ENCODE data around the gene HOXD13. TPM values are rescaled to one million over a fixed set of nuclear protein-coding genes. Genes with fewer than 3 reads are reported as not detected.

HOXD13 gene
- total RNA-seq, 1 experiment from 2014 or later, result not detected

DNA sequence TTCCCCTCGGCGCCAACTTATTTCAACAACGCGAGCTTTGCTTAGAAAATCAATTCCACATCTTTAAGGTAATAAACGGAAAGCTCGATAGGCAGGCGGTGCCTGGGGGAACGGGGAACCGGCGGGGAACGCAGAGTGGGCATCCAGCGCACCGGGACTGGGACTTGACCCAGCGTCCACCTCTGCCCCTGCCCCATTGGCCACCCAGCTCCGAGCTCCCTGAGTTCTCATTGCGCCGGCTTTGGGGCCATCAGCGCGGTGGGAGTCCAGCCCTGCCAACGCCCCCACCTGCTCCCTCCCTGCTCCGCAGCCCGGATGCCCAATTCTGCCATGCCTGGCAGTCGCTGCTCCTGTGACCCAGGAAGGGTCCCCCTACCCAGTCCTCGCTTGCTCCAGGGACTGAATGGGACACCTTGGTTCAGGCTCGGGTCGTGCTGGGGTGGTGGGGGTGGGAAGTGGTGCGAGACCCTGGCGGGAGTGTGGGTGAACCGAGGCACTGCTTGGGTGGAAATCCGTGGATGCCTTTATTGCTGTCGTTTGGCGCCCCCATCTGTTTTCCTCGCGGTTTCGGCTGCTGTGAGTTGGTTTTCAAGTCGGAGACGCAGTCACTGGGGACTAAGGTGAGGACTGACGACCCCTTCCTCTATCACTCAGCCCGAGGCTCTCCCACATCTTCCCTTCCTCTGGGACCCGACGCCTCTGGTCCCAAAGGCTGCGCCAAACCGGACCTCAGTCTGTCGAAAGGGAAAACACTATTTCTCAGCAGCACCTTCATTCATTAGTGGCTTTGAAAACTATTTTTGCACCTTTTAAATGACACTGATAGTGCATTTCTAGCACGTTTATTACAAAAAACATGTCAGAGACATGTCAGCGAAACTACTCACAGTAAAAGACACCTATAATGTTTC, 6.4 kb upstream of the HOXD13 start:
- no peak overlapping the region for H3K27ac Mint-ChIP-seq (ENCODE audit: unreplicated experiment)
- TF ChIP-seq, protein P1, sequence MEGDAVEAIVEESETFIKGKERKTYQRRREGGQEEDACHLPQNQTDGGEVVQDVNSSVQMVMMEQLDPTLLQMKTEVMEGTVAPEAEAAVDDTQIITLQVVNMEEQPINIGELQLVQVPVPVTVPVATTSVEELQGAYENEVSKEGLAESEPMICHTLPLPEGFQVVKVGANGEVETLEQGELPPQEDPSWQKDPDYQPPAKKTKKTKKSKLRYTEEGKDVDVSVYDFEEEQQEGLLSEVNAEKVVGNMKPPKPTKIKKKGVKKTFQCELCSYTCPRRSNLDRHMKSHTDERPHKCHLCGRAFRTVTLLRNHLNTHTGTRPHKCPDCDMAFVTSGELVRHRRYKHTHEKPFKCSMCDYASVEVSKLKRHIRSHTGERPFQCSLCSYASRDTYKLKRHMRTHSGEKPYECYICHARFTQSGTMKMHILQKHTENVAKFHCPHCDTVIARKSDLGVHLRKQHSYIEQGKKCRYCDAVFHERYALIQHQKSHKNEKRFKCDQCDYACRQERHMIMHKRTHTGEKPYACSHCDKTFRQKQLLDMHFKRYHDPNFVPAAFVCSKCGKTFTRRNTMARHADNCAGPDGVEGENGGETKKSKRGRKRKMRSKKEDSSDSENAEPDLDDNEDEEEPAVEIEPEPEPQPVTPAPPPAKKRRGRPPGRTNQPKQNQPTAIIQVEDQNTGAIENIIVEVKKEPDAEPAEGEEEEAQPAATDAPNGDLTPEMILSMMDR (IDR thresholded peaks at IDR 0.05; ENCODE audit: unreplicated experiment), result peak; percentile 52
- no peaks in the 10 kb centered on the region for H3K4me1 Mint-ChIP-seq (ENCODE audit: low read depth, unreplicated experiment)
- H3K36me3 Mint-ChIP-seq (ENCODE audit: insufficient read depth, unreplicated experiment), result no peaks in the 10 kb centered on the region
- H3K9me3 Mint-ChIP-seq (ENCODE audit: low read depth, unreplicated experiment), result peaks cover 2% of the 10 kb centered on the region
- DNase-seq, result peak; percentile 34
- peaks cover 41% of the 10 kb centered on the region for H3K27me3 Mint-ChIP-seq (ENCODE audit: unreplicated experiment)
- intact Hi-C loops (cut with micrococcal nuclease; ENCODE audit: unreplicated experiment), result loop anchor here (2.0 kb wide), 2 partner anchors 395 to 719 kb away; no protein-coding TSS in a partner anchor
- no peak overlapping the region for H3K4me3 Mint-ChIP-seq (ENCODE audit: low read depth, unreplicated experiment)
- CTCF ChIA-PET, result interaction anchor here (1.7 kb wide), 1 partner anchor 396 kb away, joined by 3 read pairs; no protein-coding TSS in a partner anchor
- BruUV-seq (replicated peaks), result no TSS peak

DNA sequence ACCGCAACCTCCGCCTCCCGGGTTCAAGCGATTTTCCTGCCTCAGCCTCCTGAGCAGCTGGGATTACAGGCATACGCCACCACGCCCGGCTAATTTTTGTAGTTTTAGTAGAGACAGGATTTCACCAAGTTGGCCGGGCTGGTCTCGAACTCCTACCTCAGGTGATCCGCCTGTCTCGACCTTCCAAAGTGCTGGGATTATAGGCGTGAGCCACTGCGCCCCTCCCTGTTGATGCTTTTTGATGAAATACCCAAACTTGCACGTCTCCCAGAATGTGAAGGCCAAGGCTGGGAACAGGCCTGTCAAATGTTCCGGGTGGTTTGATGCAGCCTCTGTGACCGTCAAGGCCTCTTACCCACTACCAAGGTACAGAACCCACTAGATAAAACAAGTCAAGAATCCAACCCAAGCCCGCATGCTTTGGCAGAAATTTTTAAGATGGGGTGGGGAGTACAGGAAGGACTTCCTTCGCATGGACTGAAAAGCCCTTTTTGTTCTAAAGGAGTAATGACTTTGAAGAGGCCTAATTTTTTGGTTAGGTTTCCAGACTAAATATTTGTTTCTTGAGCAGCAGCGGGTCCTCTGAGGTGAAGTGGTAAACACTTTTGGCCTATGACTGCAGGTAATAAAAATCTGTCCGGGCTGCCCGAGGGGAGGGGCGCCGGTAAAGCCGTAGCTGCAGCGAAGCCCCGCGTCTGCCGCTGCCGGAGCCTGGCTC, 5.0 kb upstream of the HOXD13 start:
- H3K27me3 Mint-ChIP-seq (ENCODE audit: unreplicated experiment), result peaks cover 52% of the 10 kb centered on the region
- peak overlapping the region; percentile 62 for H3K4me3 Mint-ChIP-seq (ENCODE audit: low read depth, unreplicated experiment)
- CTCF ChIA-PET, result interaction anchor here (1.3 to 1.4 kb wide), 2 partner anchors 397 to 399 kb away, joined by 3 to 8 read pairs; no protein-coding TSS in a partner anchor

DNA sequence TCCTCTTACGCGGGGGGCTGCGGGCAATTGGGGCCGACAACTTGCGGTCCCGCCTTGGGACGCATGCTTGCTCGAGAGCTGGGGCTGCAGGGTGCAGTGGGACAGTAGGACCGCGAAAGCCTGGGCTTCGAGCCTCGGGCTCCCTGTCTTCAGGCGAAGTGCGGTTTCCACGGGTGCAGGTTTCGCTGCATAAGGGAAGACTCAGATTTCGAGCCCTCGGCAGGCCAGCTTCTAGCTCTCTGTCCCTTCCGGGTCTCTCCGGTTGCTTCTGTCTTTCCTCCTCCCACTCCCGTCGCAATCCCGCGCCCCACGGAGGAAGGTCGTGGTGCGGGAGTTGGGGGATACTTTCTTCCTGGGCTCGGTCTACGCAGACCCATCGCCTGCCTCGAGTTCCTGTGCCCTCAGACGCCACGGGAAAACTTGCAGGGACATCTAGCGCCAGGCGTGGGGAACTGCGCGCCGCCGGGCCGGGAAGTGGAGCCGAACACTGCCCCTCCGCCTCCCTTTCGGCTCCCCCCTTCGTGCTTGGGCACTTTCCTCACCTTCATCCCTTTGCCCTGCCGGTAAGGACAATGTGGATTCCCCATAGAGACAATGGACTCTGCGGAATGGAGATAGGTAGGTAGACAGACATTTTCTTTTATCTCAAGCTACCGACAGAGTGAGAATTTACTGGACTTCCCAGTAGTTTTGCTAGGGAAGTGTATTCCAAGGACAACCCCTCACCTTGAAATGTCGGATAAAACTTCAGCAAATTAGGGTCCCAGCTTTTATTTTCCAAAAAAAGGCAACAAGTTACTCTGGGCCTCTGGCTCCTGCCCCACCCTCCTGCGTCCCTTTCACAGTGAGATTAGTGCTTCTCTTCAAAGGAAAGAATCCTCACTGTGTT, 4.2 kb upstream of the HOXD13 start:
- DNase-seq, result peak; percentile 73
- TF ChIP-seq, protein P1 (IDR thresholded peaks at IDR 0.05; ENCODE audit: unreplicated experiment), result peak; percentile 83
- Mint-ChIP-seq H3K4me3 (ENCODE audit: low read depth, unreplicated experiment) (peak overlapping the region; percentile 62), H3K27me3 (ENCODE audit: unreplicated experiment) (peaks cover 52% of the 10 kb centered on the region), H3K9me3 (ENCODE audit: low read depth, unreplicated experiment) (no peaks in the 10 kb centered on the region), H3K36me3 (ENCODE audit: insufficient read depth, unreplicated experiment) (no peaks in the 10 kb centered on the region), H3K27ac (ENCODE audit: unreplicated experiment) (no peak overlapping the region), H3K4me1 (ENCODE audit: low read depth, unreplicated experiment) (no peaks in the 10 kb centered on the region)
- CTCF ChIA-PET, result interaction anchor here (1.0 to 1.4 kb wide), 3 partner anchors 398 to 837 kb away, joined by 3 to 8 read pairs (median 3); no protein-coding TSS in a partner anchor
- intact Hi-C loops (cut with micrococcal nuclease; ENCODE audit: unreplicated experiment), result no loop called here
- BruUV-seq (replicated peaks), result no TSS peak

More for the DNA sequence above, 5.0 kb upstream of the HOXD13 start:
- Mint-ChIP-seq H3K36me3 (ENCODE audit: insufficient read depth, unreplicated experiment) (no peaks in the 10 kb centered on the region), H3K9me3 (ENCODE audit: low read depth, unreplicated experiment) (peaks cover 2% of the 10 kb centered on the region), H3K4me1 (ENCODE audit: low read depth, unreplicated experiment) (no peaks in the 10 kb centered on the region), H3K27ac (ENCODE audit: unreplicated experiment) (no peak overlapping the region)
- TF ChIP-seq, protein P1 (IDR thresholded peaks at IDR 0.05; ENCODE audit: unreplicated experiment), result no peak
- no TSS peak for BruUV-seq (replicated peaks)
- no peak for DNase-seq
- intact Hi-C loops (cut with micrococcal nuclease; ENCODE audit: unreplicated experiment), result loop anchor here (2.0 kb wide), 2 partner anchors 397 to 721 kb away; no protein-coding TSS in a partner anchor
